Nasal cavity respiratory epithelium epithelial cell of viscerocranial mucosa (primary cell): ENCODE data around the gene DCAF5. TPM values are rescaled to one million over a fixed set of nuclear protein-coding genes. Genes with fewer than 3 reads are reported as not detected.

ENCODE experiments used
- total RNA-seq: library from RNA; depleted of rRNA; stranded (reverse); fragments of >200 nt; gene quantifications from 2 replicates; pipeline ENCODE4 v1.2.3, GENCODE V29; 2014

DCAF5 gene
- total RNA-seq: 14.4 and 22.4 TPM in 2 replicates

GRCh38 chr14:69152902-69153151, at the start of gene DCAF5:
TSS of gene DCAF5 (minus strand) at chr14:69153119. CDS start at chr14:69152978, 141 bp downstream.

GRCh38 chr14:69191340-69192111, 38.6 kb upstream of the DCAF5 start, which contains the start of gene EXD2:
TSS of gene EXD2 (plus strand) at chr14:69191498. CDS start at chr14:69209471, 17,973 bp downstream.

Other genes with a start within 250 kb of the DCAF5 start
- gene ACTN1, start 173.8 kb downstream of the DCAF5 start, total RNA-seq: 219 and 525 TPM in 2 replicates
- gene EXD2, start 38.4 kb upstream of the DCAF5 start, total RNA-seq: 24.9 and 26.7 TPM in 2 replicates
- gene GALNT16, start 107.0 kb upstream of the DCAF5 start, total RNA-seq: not detected in 2 replicates
- gene ERH, start 245.2 kb upstream of the DCAF5 start, total RNA-seq: 89.8 and 119 TPM in 2 replicates
- 124 and 140 TPM in 2 replicates for gene SLC39A9, start 245.6 kb upstream of the DCAF5 start, total RNA-seq